NCI-H774 (cell line): ENCODE results near the gene SYT7.
"Not testable (repeated sequence)": the region's sequence is repeated elsewhere in the genome, so short reads cannot be mapped to it uniquely, and the experiment has no call there.

Experiments
- DNase-seq: peaks from one replicate; lab custom pipeline; 2025; lab: John Stamatoyannopoulos, UW

SYT7 gene, protein sequence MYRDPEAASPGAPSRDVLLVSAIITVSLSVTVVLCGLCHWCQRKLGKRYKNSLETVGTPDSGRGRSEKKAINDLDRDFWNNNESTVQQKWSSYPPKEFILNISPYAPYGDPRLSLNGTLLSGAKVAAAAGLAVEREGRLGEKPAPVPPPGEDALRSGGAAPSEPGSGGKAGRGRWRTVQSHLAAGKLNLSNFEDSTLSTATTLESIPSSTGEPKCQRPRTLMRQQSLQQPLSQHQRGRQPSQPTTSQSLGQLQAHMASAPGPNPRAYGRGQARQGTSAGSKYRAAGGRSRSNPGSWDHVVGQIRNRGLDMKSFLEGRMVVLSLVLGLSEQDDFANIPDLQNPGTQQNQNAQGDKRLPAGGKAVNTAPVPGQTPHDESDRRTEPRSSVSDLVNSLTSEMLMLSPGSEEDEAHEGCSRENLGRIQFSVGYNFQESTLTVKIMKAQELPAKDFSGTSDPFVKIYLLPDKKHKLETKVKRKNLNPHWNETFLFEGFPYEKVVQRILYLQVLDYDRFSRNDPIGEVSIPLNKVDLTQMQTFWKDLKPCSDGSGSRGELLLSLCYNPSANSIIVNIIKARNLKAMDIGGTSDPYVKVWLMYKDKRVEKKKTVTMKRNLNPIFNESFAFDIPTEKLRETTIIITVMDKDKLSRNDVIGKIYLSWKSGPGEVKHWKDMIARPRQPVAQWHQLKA

GRCh38 chr11:61581030-61581928 lies at the start of gene SYT7:
Gene SYT7 (minus strand): TSS chr11:61581076. CDS start chr11:61580820, 256 bp downstream.
- peak; percentile 96 for DNase-seq

DNA sequence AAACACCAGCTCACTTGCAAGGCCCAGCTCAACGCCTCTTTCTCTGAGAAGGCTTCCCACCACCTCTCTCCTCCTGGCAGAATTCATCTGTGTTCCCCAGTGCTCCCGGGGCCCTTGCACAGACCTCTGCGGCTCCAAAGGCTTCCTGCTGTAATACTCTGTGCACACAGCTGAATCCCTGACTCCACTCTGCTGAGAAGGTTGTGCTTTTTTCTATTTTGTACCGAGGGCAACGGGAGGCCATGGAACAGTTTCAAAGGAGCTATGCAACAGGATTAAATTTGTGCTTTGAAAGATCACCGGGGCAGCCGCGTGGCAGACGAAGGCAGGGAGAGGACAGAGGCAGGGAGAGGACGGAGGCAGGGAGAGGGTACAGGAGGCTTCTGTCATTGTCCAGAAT lies 49.2 kb upstream of the SYT7 start:
- DNase-seq = no peak

- DNase-seq = no peak
Observed at GRCh38 chr11:61629082-61629833, 48.4 kb upstream of the SYT7 start.

DNA sequence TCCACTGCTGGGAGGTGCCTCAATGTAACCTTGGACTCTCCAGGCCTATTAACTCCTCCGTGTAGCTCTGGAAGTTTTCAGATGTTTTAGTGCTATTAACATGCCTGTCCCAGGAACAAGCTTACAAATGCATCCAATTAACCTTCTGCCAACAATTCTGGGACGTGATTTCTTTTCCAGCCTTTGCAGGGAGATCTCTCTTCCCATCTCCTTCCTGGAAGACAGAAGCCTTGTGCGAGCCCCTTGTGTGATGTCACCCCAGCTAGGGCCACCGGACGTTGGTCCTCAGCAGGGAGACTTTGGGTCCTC lies 47.7 kb upstream of the SYT7 start:
- DNase-seq = no peak

GRCh38 chr11:61627850-61628661 lies 47.2 kb upstream of the SYT7 start:
- peak; percentile 63 for DNase-seq

GRCh38 chr11:61626580-61627380 lies 45.9 kb upstream of the SYT7 start:
- peak; percentile 31 for DNase-seq

- DNase-seq = no peak
Observed at GRCh38 chr11:61625525-61625924, 44.6 kb upstream of the SYT7 start.

DNA sequence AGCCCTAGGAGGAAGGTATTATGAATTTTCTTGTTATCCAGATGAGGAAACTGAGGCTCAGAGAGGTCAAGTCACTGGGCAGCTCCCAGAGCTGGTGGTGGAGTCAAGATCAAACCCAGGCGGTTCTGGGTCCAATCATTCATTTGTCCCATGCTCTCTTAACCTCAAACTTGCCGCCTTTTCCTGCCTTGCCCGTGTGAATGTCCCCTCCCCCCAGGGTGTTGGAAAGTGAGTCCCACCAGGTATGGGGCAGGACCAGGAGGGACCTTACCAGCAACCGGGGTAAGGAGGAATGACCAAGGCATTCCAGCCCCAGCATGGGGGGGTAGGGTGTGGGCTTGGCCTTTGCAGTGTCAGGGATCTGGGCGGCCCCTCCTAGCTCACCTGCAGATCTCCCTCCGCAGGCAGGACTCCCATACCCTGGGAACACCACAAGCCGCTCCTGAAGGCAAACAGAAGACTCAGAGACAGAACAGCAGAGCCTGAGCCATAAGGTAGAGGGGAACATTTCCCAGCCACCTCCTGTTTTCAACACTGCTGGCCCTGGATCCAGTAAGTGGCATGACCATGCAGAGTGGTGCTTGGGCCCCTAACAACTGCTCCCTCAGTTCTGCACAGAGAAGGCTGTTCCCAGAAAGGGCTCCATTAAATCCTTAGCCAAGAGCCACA lies 41.2 kb upstream of the SYT7 start:
- no peak for DNase-seq

GRCh38 chr11:61619471-61620226 lies 38.8 kb upstream of the SYT7 start:
- no peak for DNase-seq

DNA sequence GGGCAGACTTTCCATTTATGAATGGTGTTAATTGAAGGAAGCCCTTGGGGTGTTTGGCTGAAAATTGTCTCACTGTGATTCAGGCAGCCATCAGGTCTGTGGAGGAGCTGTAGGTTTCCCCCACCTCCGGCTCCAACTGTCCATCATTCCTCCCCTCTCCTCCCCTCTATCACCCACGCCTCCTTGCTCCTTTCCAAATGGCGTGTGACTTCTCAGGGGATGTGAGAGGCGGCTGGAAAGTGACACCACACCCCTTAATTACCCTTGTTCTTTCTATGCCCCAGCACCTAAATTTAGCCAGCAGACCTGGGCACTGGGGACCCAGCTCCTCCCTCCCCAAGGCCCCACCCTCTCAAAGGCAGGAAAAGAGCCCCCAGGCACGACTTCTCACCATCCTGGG lies 38.1 kb upstream of the SYT7 start:
- no peak for DNase-seq

DNA sequence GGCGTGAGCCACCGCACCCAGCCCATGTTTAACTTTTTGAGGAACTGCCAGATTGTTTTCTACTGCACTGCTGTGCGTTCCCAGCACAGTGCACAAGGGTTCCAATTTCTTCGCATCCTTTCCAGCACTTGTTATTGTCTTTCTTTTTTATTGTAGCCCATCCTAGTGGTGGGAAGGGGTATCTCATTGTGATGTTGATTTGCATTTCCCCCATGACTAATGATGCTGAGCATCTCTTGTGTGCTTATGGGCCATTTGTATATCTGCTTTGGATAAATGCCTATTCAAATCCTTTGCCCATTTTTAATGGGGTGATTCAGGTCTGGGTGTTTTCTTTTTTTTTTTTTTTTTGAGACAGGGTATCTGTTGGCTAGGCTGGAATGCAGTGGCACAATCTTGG lies 36.6 kb upstream of the SYT7 start:
- no peak for DNase-seq

- DNase-seq = no peak
Observed at GRCh38 chr11:61616434-61616833, 35.6 kb upstream of the SYT7 start.

DNA sequence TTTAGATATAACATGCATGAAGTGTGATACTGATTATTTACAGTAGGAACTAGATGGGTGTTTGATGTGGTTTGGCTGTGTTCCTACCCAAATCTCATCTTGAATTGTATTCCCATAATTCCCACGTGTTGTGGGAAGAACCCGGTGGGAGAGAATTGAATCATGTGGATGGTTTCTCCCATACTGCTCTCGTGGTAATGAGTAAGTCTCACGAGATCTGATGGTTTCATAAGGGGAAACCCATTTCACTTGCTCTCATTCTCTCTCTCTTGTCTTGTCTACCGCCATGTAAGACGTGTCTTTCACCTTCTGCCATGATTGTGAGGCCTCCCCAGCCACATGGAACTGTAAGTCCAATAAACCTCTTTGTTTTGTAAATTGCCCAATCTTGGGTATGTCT lies 33.9 kb upstream of the SYT7 start:
- DNase-seq = not testable (repeated sequence)

GRCh38 chr11:61613870-61614269 lies 33.0 kb upstream of the SYT7 start:
- DNase-seq = no peak

DNA sequence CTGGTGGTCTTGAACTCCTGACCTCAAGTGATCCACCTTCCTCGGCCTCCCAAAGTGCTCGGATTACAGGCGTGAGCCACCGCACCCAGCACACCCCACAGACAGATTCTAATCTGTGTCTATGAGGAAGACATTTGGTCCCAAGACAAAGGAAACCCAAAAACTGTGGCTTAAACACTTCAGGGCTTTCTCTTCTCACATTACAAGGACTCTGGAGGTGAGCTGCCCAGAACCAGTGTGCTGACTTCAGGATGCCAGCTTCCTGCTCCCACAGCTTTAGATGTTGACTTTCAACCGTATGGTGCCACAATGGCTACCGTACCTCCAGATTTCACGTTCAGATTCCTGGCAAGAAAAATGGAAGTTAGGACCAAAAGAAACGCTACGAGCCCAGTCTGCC lies 32.2 kb upstream of the SYT7 start:
- no peak for DNase-seq

GRCh38 chr11:61611309-61611708 lies 30.4 kb upstream of the SYT7 start:
- no peak for DNase-seq

DNA sequence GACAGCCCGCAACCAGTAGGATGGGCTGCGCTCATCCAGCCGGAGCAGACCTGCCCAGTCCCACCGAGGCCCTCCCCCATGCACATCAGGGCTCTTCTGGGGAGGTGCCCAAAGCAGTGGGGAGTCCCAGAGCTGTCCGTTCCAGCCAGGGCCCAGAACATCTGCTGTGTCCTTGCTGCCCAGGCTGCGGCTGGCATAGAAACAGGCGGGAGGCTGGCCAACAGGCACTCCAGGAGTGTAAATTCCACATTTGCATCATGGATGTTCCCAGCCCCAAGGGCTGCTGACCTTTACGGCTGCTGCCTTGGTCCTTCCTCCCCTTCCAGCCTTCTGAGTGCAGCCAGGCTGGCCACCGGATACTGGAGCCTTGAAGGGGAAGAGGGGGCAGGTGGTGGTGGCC lies 30.0 kb upstream of the SYT7 start:
- DNase-seq = no peak

DNA sequence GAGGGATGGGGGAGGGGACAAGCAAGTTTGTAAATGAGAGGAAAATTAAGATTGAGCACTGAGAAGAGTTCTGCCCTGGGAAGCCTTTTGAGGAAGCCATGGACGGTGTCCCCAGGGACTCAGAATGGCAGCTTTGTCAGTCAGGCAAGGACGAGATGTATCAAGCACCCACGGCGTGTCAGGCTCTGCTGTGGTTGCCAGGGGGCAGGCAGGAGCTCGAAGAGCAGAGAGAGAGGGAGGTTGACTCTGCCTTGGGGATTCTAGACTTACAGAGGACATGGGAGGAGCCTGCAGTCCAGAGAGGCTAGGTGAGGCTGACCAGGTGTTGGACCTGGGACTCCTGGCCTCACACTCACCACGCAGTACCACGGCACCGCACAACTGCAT lies 29.1 kb upstream of the SYT7 start:
- DNase-seq = peak; percentile 18
